ENCODE data around the gene GUCY2C.

GUCY2C gene

GRCh38 chr12:14635776-14636175, 60.6 kb downstream of the GUCY2C start:
- no peak overlapping the region for H2BK120ac ChIP-seq (ENCODE audit: low read depth, low read length)

GRCh38 chr12:14630793-14631192, 65.6 kb downstream of the GUCY2C start:
- Histone ChIP-seq H3K14ac (ENCODE audit: low read length in 2 of 2) (no peak overlapping the region), H3K79me1 (replicated peaks; ENCODE audit: low read length, poor library complexity, severe bottlenecking) (no peaks in the 10 kb centered on the region), H2BK12ac (ENCODE audit: low read length in 2 of 2) (no peak overlapping the region), H3K9me3 (ENCODE audit: control insufficient read depth, low read length) (no peaks in the 10 kb centered on the region), H3K36me3 (ENCODE audit: control insufficient read depth in 1 of 2, insufficient read depth in 2 of 2, low read depth in 1 of 2, low read length in 2 of 2) (no peaks in the 10 kb centered on the region), H3K23ac (ENCODE audit: low read length in 2 of 2) (no peak overlapping the region), H2AK5ac (ENCODE audit: low read length, severe bottlenecking) (no peak overlapping the region), H3K4me1 (ENCODE audit: control insufficient read depth, insufficient read depth, low read depth, low read length) (no peaks in the 10 kb centered on the region), H3K4me2 (ENCODE audit: low read length, poor library complexity, severe bottlenecking) (no peak overlapping the region), H2AFZ (ENCODE audit: low read depth, low read length) (no peak overlapping the region), H3K4ac (ENCODE audit: low read depth in 1 of 2, low read length in 2 of 2) (no peak overlapping the region), H2BK15ac (ENCODE audit: low read depth, poor library complexity, severe bottlenecking) (no peak overlapping the region), H4K8ac (ENCODE audit: low read length) (no peak overlapping the region), H4K91ac (ENCODE audit: low read length) (no peak overlapping the region), H2BK120ac (ENCODE audit: low read depth, low read length) (no peak overlapping the region), H3K9ac (ENCODE audit: low read length) (no peak overlapping the region), H3K4me3 (ENCODE audit: insufficient read depth in 1 of 2, low read depth in 1 of 2, low read length in 2 of 2) (no peak overlapping the region), H3K27ac (ENCODE audit: low read length, poor library complexity, severe bottlenecking) (no peak overlapping the region), H2BK5ac (ENCODE audit: low read depth, low read length, poor library complexity, severe bottlenecking) (no peak overlapping the region), H3K27me3 (ENCODE audit: control insufficient read depth in 1 of 2, insufficient read depth in 1 of 2, low read length in 2 of 2) (no peaks in the 10 kb centered on the region), H3K18ac (ENCODE audit: low read depth in 1 of 2, low read length in 2 of 2) (no peak overlapping the region)
- WGBS = 33% methylated on average over 2 of the region's 3 CpGs
- DNase-seq = no peak

More at GRCh38 chr12:14635776-14636175, 60.6 kb downstream of the GUCY2C start:
- no peaks in the 10 kb centered on the region for H3K79me1 ChIP-seq (replicated peaks; ENCODE audit: low read length, poor library complexity, severe bottlenecking)
- no peak overlapping the region for H2BK15ac ChIP-seq (ENCODE audit: low read depth, poor library complexity, severe bottlenecking)
- no peak overlapping the region for H2AFZ ChIP-seq (ENCODE audit: low read depth, low read length)
- no peak overlapping the region for H4K91ac ChIP-seq (ENCODE audit: low read length)
- H3K4me1 ChIP-seq (ENCODE audit: control insufficient read depth, insufficient read depth, low read depth, low read length) = no peaks in the 10 kb centered on the region
- H3K23ac ChIP-seq (ENCODE audit: low read length in 2 of 2) = no peak overlapping the region
- DNase-seq = no peak
- H3K18ac ChIP-seq (ENCODE audit: low read depth in 1 of 2, low read length in 2 of 2) = no peak overlapping the region
- H2AK5ac ChIP-seq (ENCODE audit: low read length, severe bottlenecking) = no peak overlapping the region
- H3K27me3 ChIP-seq (ENCODE audit: control insufficient read depth in 1 of 2, insufficient read depth in 1 of 2, low read length in 2 of 2) = no peaks in the 10 kb centered on the region
- H3K9ac ChIP-seq (ENCODE audit: low read length) = no peak overlapping the region
- no peak overlapping the region for H4K8ac ChIP-seq (ENCODE audit: low read length)
- no peak overlapping the region for H3K27ac ChIP-seq (ENCODE audit: low read length, poor library complexity, severe bottlenecking)
- H3K4me3 ChIP-seq (ENCODE audit: insufficient read depth in 1 of 2, low read depth in 1 of 2, low read length in 2 of 2) = no peak overlapping the region
- no peaks in the 10 kb centered on the region for H3K9me3 ChIP-seq (ENCODE audit: control insufficient read depth, low read length)
- no peaks in the 10 kb centered on the region for H3K36me3 ChIP-seq (ENCODE audit: control insufficient read depth in 1 of 2, insufficient read depth in 2 of 2, low read depth in 1 of 2, low read length in 2 of 2)
- no peak overlapping the region for H3K4me2 ChIP-seq (ENCODE audit: low read length, poor library complexity, severe bottlenecking)
- no peak overlapping the region for H3K4ac ChIP-seq (ENCODE audit: low read depth in 1 of 2, low read length in 2 of 2)
- H2BK12ac ChIP-seq (ENCODE audit: low read length in 2 of 2) = no peak overlapping the region
- H3K14ac ChIP-seq (ENCODE audit: low read length in 2 of 2) = no peak overlapping the region
- no peak overlapping the region for H2BK5ac ChIP-seq (ENCODE audit: low read depth, low read length, poor library complexity, severe bottlenecking)

GRCh38 chr12:14629832-14630710, 66.3 kb downstream of the GUCY2C start:
- Histone ChIP-seq H2AK5ac (ENCODE audit: low read length, severe bottlenecking) (no peak overlapping the region), H3K18ac (ENCODE audit: low read depth in 1 of 2, low read length in 2 of 2) (no peak overlapping the region), H3K27ac (ENCODE audit: low read length, poor library complexity, severe bottlenecking) (peak overlapping the region; percentile 22), H2BK120ac (ENCODE audit: low read depth, low read length) (no peak overlapping the region), H3K23ac (ENCODE audit: low read length in 2 of 2) (no peak overlapping the region), H2BK5ac (ENCODE audit: low read depth, low read length, poor library complexity, severe bottlenecking) (no peak overlapping the region), H4K8ac (ENCODE audit: low read length) (no peak overlapping the region), H3K4me3 (ENCODE audit: insufficient read depth in 1 of 2, low read depth in 1 of 2, low read length in 2 of 2) (no peak overlapping the region), H3K4me1 (ENCODE audit: control insufficient read depth, insufficient read depth, low read depth, low read length) (no peaks in the 10 kb centered on the region), H3K27me3 (ENCODE audit: control insufficient read depth in 1 of 2, insufficient read depth in 1 of 2, low read length in 2 of 2) (no peaks in the 10 kb centered on the region), H2BK15ac (ENCODE audit: low read depth, poor library complexity, severe bottlenecking) (no peak overlapping the region), H3K4ac (ENCODE audit: low read depth in 1 of 2, low read length in 2 of 2) (no peak overlapping the region), H3K9me3 (ENCODE audit: control insufficient read depth, low read length) (no peaks in the 10 kb centered on the region), H2BK12ac (ENCODE audit: low read length in 2 of 2) (no peak overlapping the region), H3K14ac (ENCODE audit: low read length in 2 of 2) (no peak overlapping the region), H4K91ac (ENCODE audit: low read length) (no peak overlapping the region), H3K9ac (ENCODE audit: low read length) (no peak overlapping the region), H3K4me2 (ENCODE audit: low read length, poor library complexity, severe bottlenecking) (no peak overlapping the region), H2AFZ (ENCODE audit: low read depth, low read length) (no peak overlapping the region), H3K79me1 (replicated peaks; ENCODE audit: low read length, poor library complexity, severe bottlenecking) (no peaks in the 10 kb centered on the region), H3K36me3 (ENCODE audit: control insufficient read depth in 1 of 2, insufficient read depth in 2 of 2, low read depth in 1 of 2, low read length in 2 of 2) (no peaks in the 10 kb centered on the region)
- WGBS = 25% methylated on average over 6 of the region's 8 CpGs
- peak; percentile 75 for DNase-seq

- Histone ChIP-seq H2AK5ac (ENCODE audit: low read length, severe bottlenecking) (no peak overlapping the region), H3K27ac (ENCODE audit: low read length, poor library complexity, severe bottlenecking) (peak overlapping the region; percentile 72), H3K4ac (ENCODE audit: low read depth in 1 of 2, low read length in 2 of 2) (no peak overlapping the region), H3K36me3 (ENCODE audit: control insufficient read depth in 1 of 2, insufficient read depth in 2 of 2, low read depth in 1 of 2, low read length in 2 of 2) (no peaks in the 10 kb centered on the region), H2BK5ac (ENCODE audit: low read depth, low read length, poor library complexity, severe bottlenecking) (no peak overlapping the region), H4K8ac (ENCODE audit: low read length) (no peak overlapping the region), H3K4me3 (ENCODE audit: insufficient read depth in 1 of 2, low read depth in 1 of 2, low read length in 2 of 2) (no peak overlapping the region), H3K27me3 (ENCODE audit: control insufficient read depth in 1 of 2, insufficient read depth in 1 of 2, low read length in 2 of 2) (no peaks in the 10 kb centered on the region), H2AFZ (ENCODE audit: low read depth, low read length) (no peak overlapping the region), H3K9ac (ENCODE audit: low read length) (no peak overlapping the region), H3K4me2 (ENCODE audit: low read length, poor library complexity, severe bottlenecking) (peak overlapping the region; percentile 16), H2BK12ac (ENCODE audit: low read length in 2 of 2) (no peak overlapping the region), H3K4me1 (ENCODE audit: control insufficient read depth, insufficient read depth, low read depth, low read length) (no peaks in the 10 kb centered on the region), H3K23ac (ENCODE audit: low read length in 2 of 2) (no peak overlapping the region), H2BK15ac (ENCODE audit: low read depth, poor library complexity, severe bottlenecking) (no peak overlapping the region), H4K91ac (ENCODE audit: low read length) (no peak overlapping the region), H3K14ac (ENCODE audit: low read length in 2 of 2) (no peak overlapping the region), H2BK120ac (ENCODE audit: low read depth, low read length) (no peak overlapping the region), H3K18ac (ENCODE audit: low read depth in 1 of 2, low read length in 2 of 2) (no peak overlapping the region), H3K9me3 (ENCODE audit: control insufficient read depth, low read length) (no peaks in the 10 kb centered on the region), H3K79me1 (replicated peaks; ENCODE audit: low read length, poor library complexity, severe bottlenecking) (no peaks in the 10 kb centered on the region)
- WGBS = 81% methylated on average over 5 of the region's 5 CpGs
- DNase-seq = no peak
Observed at GRCh38 chr12:14628771-14629170, 67.6 kb downstream of the GUCY2C start.

All from mesenchymal stem cell (in vitro differentiated cells and primary cell).